ENCODE data around the gene GAS2L2. TPM values are rescaled to one million over a fixed set of nuclear protein-coding genes. Genes with fewer than 3 reads are reported as not detected.

GAS2L2 gene
- total RNA-seq, 1 donor from 2014 or later = 0.10 TPM

DNA sequence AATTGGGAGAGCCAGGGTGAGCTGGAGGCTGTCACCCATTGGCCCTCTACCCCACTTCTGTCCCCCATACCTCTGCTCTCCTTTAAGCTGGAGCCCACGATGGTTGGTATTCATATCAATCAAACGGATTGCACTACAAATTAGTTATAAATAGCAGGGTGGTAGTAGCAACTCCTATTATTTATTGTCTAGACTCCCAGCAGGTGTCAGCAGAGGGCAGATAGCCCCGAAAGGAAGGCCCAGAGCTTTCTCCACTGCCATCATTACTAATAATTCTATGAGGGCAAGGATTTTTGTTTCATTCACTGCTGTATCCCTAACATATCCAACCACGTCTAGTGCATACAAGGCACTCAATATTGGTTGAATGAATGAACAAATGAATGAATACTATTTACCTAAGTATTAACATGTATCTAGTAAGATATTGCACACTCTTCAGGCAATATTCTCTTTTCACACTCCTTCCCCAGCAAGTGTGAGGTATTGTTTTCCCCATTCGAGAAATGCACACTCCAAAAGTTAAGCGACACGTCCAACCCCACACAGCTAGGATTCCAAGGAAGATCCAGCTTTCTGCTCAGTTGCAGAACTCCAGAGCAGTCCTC, 14.0 kb upstream of the GAS2L2 start:
- Mint-ChIP-seq H3K4me1 (ENCODE audit: unreplicated experiment) (peaks cover 17% of the 10 kb centered on the region), H3K36me3 (ENCODE audit: low read depth, unreplicated experiment) (no peaks in the 10 kb centered on the region), H3K27ac (ENCODE audit: unreplicated experiment) (no peak overlapping the region), H3K9me3 (ENCODE audit: unreplicated experiment) (no peaks in the 10 kb centered on the region), H3K27me3 (ENCODE audit: unreplicated experiment) (peaks cover 6% of the 10 kb centered on the region), H3K4me3 (ENCODE audit: unreplicated experiment) (no peak overlapping the region)
- peak; percentile 18 for TF ChIP-seq CTCF (IDR thresholded peaks at IDR 0.05; ENCODE audit: unreplicated experiment)
- DNase-seq (ENCODE audit: low spot score) = peak; percentile 54

DNA sequence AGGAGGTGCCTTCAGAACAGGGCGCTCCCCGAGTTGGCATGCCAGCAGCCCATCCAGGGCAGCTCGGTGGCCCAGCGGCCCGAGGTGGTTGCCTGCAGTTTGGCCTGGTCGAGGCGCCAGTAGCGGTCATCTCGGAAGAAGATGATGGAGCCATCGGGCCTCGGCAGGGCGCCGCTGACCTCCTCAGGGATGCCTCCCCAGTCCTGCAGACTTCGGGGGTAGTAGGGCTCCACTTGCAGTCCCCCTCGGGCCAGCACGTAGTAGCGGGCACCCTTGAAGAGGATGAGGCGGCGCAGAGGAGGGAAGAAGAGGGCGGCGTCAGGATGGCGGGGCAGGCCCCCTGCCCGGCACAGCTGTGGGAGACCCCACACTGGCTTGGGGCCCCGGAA, 13.4 kb upstream of the GAS2L2 start:
- Mint-ChIP-seq H3K36me3 (ENCODE audit: low read depth, unreplicated experiment) (peaks cover 4% of the 10 kb centered on the region), H3K27ac (ENCODE audit: unreplicated experiment) (no peak overlapping the region), H3K4me1 (ENCODE audit: unreplicated experiment) (peaks cover 17% of the 10 kb centered on the region), H3K9me3 (ENCODE audit: unreplicated experiment) (no peaks in the 10 kb centered on the region), H3K4me3 (ENCODE audit: unreplicated experiment) (no peak overlapping the region), H3K27me3 (ENCODE audit: unreplicated experiment) (peaks cover 8% of the 10 kb centered on the region)
- no peak for DNase-seq (ENCODE audit: low spot score)
- no peak for TF ChIP-seq CTCF (IDR thresholded peaks at IDR 0.05; ENCODE audit: unreplicated experiment)

DNA sequence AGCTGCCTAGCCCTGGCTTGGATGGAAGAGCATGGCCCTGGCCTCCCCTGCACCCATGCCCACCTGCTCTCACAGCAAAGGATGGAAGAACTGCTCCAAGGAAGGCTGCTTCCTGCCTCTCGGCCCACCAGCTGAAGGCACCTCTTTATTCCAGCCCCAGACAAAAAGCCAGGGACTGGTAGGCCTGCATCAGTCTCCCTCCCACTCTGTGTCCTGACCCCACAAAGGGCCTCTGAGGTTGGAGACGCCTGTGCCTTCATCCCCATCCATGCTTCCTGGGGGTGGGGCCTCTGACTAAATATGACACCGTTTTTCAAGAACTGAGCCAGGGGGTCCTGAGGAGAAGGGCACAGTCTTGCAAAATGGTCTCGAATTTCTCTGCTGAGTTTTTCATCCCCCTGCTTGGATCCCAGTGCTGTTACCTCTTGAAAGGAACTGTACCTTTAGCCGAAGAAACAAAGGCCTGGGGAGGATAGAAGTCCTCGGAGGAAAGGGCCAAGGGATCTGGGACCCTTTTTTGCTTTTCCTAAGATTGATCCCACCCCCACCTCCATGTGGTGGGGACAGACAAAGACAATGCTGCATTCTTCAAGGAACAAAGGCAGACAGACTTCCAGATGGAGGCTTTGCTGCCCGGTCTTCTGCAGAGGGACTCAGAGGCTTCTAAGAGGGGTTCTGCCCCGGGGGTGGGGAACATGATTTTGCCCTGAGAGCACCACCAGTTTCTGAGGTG, 12.9 kb upstream of the GAS2L2 start:
- Mint-ChIP-seq H3K27me3 (ENCODE audit: unreplicated experiment) (peaks cover 8% of the 10 kb centered on the region), H3K27ac (ENCODE audit: unreplicated experiment) (no peak overlapping the region), H3K4me3 (ENCODE audit: unreplicated experiment) (no peak overlapping the region), H3K9me3 (ENCODE audit: unreplicated experiment) (no peaks in the 10 kb centered on the region), H3K36me3 (ENCODE audit: low read depth, unreplicated experiment) (peaks cover 5% of the 10 kb centered on the region), H3K4me1 (ENCODE audit: unreplicated experiment) (peaks cover 17% of the 10 kb centered on the region)
- no peak for DNase-seq (ENCODE audit: low spot score)
- no peak for TF ChIP-seq CTCF (IDR thresholded peaks at IDR 0.05; ENCODE audit: unreplicated experiment)

GRCh38 chr17:35765086-35765710, 12.2 kb upstream of the GAS2L2 start:
- no peak for DNase-seq (ENCODE audit: low spot score)
- TF ChIP-seq CTCF (IDR thresholded peaks at IDR 0.05; ENCODE audit: unreplicated experiment) = no peak
- Mint-ChIP-seq H3K9me3 (ENCODE audit: unreplicated experiment) (no peaks in the 10 kb centered on the region), H3K27ac (ENCODE audit: unreplicated experiment) (peak overlapping the region; percentile 24), H3K4me3 (ENCODE audit: unreplicated experiment) (peak overlapping the region; percentile 91), H3K36me3 (ENCODE audit: low read depth, unreplicated experiment) (peaks cover 5% of the 10 kb centered on the region), H3K27me3 (ENCODE audit: unreplicated experiment) (peaks cover 8% of the 10 kb centered on the region), H3K4me1 (ENCODE audit: unreplicated experiment) (peaks cover 18% of the 10 kb centered on the region)
